ENCODE results near the gene CD8B2.
"Not testable (repeated sequence)": the region's sequence is repeated elsewhere in the genome, so short reads cannot be mapped to it uniquely, and the experiment has no call there.

CD8B2 gene

DNA sequence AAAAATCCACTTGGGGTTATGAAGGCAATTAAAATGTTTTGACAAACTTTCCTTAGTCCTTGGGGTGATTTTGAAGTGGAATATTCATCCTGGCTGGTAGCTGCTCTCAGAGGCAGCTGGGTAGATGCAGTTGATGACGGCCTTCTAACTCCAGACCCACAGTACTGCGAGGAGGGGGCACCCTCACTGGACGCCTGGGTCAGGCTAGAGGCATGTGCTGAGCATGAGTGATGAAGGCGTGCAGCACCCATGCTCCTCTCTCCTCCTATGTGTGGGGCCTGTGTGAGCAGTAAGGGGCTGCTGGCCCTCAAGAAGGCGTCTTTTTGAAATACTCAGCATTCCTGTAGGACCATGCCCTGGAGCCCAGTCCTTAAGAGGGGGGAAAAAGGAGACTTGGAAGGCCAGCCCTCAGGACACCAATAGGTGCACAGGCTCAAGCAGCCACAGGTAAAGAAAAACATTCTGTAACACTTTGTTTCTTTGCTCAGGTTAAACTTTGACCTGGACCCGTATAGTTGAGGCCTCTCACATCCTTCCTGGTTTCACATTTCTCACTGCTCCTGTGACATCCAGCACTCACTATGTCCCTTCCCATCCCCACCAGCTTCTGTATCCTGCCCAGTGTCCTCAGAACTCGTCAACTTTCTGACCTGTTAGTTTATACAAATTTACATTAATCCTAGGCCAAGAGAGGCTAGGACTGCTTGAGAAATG is 64.4 kb downstream of the CD8B2 start:
- DNase-seq: no peak

DNA sequence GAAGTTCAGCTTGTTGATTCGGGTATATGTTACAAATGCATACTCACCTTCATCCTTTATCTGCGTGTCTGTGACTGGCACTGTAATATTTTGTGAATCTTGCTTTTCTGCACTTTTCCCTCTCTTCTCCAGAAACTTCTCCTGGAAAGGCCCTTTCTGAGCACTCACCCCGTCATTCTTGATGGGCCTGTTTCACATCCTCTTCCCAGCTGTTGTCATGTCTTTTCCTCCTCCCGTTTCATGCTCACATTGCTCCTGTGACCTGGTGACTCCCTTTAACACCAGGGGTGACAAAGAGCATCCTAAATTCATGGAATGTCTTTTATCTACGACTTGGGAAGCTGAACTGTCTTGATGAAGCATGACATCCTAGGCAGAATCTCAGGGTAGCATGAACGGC is 65.8 kb downstream of the CD8B2 start:
- DNase-seq: no peak

DNA sequence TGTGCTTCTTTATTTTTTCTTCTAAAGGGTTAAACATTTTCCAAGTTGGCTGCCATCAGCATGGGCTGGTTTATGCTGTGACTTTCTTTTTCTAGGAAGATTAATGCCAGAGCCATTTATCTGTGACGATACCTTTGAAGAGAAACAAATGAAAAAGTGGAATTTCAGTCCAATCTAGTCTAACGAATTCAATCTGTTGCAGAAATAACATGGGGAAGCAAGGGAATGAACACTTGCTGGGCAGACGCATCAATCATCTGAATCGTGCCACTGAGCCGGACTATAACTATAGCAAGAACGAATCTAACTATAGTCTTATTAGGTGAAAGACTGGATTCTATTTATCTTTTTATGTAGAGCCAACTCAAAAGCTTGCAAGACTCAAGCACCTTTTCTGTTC is 66.2 kb downstream of the CD8B2 start:
- DNase-seq: no peak

DNA sequence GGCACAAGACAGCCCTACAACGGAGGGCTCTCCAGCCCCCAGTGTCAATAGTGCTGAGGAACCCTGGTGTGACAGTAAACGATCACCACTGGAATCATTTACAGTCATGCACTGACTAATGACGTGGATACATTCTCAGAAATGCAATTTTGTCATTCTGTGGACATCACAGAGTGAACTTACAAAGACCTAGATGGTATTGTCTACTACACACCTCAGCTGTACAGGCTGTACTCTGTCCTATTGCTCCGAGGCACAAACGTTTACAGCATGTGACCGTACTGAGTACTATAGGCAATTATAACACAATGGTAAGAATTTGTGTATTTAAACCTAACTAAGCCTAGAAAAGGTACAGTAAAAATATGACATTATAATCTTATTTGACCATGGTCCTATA is 67.2 kb downstream of the CD8B2 start:
- DNase-seq: no peak

DNA sequence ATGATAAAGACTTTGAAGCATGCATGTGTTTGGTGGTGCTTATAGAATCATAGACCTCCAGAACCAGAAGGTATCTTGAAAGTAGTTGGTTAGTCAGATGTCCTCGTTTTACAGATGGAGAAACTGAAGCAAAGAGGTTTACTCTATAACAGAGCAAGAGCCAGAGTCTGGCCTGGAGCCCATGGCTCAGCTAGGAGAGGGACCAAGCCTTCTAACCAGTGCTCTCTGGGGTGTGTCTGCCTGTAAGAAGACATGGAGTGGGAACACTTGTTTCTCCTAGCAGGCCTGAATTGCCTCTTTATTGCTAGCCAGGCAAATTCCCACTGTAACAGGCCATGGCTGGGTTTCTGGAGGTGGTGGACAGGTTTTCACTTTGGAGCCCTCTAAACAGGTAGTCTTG is 67.9 kb downstream of the CD8B2 start:
- no peak for DNase-seq

DNA sequence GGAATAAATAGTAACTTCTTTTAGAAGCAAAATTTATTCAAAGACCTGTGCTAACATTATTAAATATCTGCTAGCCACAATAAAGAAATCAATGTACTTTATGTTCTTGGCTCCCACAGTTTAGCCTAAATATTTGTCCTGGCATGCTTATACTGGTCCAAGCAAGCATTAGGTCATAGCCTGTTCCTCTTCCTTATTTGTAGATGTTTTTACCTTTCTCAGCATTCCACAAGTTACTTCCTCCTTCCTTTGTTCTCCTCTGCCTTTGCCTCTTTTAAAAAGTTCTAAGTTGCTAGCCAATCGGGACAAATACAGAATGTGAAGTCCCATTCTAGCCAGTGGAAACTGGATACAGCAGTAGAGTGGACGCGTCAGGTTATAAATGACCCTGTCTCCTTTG is 72.6 kb downstream of the CD8B2 start:
- not testable (repeated sequence) for DNase-seq

DNA sequence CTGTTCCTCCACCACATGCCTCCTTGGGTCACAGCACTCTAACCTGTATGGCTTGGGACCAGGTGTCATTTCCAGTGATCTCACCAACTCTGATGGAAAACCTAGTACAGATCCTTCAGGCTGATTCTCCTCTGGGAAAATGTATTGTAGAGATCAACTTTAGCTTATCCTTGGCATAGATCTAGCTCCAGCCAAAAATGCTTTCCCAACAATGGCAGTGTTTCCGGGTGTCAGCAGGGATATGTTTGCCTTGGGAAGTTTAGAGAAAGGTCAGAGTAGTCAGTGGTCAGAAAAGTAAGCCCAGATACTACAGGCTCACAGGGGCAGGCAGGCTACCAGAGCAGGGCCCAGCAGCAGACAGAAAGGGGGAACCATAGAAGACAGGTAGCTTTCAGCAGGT is 73.6 kb downstream of the CD8B2 start:
- DNase-seq: no peak

DNA sequence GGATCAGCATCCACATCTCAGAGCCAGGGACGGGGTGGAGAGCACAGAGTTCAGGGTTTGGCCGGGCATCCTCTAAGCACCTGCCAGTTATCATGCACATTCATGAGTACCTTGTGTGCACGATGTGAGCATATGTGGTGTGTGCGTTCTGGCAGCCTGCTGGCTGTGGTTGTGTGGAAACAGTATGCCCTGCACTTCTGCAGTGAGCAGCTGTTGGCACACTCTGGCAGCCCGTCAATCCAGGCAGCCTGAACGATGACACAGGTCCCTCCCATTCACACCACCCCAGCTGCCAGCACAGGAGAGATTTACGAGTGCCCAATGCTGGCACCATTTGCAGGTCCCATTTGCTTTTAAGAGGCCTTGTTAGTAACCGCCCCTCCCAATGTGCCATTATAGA is 74.2 kb downstream of the CD8B2 start:
- no peak for DNase-seq

DNA sequence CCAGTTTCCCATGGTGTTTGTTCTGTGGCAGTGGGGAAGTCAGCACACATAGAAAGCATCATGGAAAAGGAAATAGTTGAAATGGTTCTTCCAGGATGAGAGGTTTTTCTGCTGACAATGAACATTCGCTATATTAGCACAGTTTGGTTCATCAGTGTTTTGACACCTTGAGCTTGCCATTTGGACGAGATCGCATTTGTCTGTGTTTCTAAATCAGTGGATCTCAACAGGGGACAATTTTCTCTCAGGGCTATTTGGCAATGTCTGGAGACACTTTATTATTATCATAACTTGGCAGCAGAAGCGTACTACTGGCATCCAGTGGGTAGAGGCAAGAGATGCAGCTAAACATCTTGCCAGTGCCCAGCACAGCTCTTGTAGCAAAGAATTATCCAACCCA is 74.6 kb downstream of the CD8B2 start:
- no peak for DNase-seq

DNA sequence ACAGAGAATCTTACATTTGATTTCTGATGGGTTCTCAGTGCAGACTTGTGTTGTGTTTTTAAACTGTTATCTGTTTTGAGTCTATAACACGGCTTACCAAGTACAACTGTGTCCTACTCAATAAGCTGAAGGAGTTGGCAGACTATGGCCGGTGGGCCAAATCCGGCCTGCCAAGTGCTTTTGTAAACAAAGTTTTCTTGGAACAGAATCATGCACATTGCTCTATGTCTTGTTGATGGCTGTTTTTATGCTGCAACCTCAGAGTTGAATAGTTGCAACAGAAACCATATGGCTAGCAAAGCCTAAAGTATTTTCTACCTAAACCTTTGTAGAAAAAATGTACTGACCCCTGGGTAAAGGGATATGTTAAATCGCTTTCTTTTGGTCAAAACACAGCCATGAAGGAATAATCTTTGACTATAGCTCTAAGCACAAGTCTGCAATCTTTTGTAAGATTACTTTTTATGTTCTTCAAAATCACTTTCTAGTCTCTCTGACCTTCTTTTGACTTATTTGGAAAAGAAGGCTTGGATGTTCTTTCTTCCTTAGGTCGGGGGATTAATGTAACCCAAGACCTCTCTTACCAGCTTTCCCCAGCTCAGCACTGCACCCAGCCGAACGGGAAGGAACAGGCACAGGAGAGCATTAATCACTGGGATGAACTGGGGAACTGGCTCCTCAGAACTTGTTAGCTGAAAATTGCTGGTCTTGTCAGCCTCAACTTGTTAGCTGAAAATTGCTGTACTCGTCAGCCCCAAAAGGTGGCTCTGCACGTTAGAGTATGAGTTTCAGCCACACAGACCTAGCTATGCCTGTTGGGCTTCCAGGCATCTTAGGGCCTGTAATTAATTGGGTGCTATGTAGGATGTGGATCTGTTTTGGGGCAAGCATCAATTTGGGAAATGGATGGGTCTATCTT is 75.4 kb downstream of the CD8B2 start:
- DNase-seq: no peak

DNA sequence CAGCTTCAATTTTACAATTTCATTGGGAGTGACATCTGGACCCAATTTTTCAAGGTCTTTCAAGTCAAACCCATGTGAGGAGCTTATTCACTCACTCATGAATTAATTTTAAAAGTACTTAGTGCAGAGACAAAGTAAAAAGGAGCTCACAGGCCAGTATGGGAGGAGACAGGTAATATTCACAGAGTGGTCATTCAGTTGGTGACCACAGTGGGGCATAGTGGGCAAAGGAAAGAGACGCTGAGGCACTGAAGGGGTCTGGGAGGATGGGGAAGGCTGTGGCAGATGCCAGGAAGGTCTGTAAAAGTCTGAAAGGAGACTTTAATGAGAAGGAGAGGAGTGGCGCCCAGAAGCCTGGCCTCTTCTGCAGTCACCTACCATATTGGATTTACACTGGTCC is 76.0 kb downstream of the CD8B2 start:
- no peak for DNase-seq

DNA sequence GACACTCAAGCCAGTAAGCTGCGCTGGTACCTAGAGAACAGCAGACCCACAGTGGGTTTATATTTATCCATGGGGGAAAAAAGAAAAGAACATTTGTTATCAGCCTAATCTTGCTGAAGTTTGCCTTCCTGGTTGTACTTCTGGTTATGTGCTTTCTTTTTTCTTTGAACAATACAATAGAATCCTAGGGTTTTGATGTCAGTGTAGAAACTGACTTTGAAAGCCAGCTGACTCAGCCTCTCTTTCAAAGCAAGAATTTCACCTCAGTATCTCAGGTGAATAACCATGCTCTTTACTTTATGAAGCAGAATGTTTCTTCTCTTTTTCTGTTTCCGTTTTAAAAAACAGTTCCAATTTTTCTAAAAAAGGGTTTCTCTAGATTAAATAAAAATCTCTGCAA is 78.4 kb downstream of the CD8B2 start:
- DNase-seq: no peak

DNA sequence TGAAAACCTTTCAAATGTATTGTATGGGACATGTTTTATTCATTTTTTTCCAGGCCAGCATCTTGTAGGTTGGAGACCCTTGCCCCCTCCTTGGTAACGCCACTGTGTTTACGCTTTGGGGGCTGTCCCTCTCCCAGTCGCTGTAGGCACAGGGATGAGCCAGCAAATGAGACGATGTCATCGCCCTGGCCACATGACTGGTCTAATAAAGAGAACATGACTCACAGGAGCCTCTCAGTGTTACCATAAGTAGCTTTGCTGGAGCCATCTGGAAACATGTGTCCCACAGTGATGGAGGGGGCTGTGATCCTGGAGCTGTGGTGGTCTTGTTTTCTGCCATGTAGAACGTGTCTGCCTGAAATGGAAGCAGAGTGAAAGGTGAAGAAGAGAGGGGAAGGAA is 78.9 kb downstream of the CD8B2 start:
- DNase-seq: no peak

DNA sequence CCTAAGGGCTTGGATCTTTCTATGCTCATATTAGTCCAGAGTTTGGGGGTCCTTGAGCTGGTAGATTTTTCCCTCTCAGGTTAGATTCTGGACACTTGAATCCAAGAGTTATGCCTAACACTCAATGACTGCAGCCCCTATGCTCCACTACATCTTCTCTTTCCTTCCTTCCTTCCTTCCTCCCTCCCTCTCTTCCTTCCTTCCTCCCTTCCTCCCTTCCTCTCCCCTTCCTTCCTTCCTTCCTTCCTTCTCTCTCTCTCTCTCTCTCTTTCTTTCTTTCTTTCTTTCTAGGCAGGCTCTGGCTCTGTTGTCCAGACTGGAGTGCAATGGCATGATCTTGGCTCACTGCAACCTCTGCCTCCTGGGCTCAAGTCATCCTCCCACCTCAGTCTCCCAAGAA is 79.3 kb downstream of the CD8B2 start:
- not testable (repeated sequence) for DNase-seq

DNA sequence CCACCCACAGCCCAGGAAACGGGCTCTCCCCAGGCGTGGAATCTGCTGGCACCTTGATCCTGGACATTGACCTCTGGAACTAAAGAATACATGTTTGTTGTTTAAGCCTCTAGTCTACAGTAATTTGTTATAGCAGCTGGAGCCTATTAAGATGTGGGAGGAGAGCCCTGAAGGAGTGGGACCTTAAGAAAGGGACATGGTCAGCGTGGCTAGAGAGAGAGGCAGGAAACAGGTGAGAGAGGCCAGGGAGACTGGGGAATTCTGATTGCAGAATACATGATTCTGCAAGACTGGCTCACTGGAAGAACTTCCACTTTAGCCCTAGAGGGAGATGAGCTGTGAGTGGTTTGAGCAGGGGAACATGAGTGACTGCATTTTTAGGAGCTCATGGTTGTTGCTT is 83.2 kb downstream of the CD8B2 start:
- no peak for DNase-seq

Data from right kidney (tissue), 1 donor.